Endodermal cell (in vitro differentiated cells): Measurements from ENCODE around the gene KCNG2. TPM values are rescaled to one million over a fixed set of nuclear protein-coding genes. Genes with fewer than 3 reads are reported as not detected.

Experiments
- DNase-seq: peaks from one replicate; pipeline ENCODE4 v3.0.0-alpha.2; 2017
- H3K27ac ChIP-seq: 2 replicates; pipeline ENCODE4 v1.5.1; 2013; ENCODE audit warnings: mild to moderate bottlenecking, low read depth, low read length, moderate library complexity
- H3K27me3 ChIP-seq: 2 replicates; pipeline ENCODE4 v1.6.1; 2013; ENCODE audit warnings: mild to moderate bottlenecking, low read length, moderate library complexity; ENCODE audit not compliant: insufficient read depth, control insufficient read depth, poor library complexity, severe bottlenecking
- H3K36me3 ChIP-seq: 2 replicates; pipeline ENCODE4 v1.7.0; 2013; ENCODE audit warnings: mild to moderate bottlenecking, low read length, moderate library complexity; ENCODE audit not compliant: control insufficient read depth, insufficient read depth
- H3K4me1 ChIP-seq: one replicate; pipeline ENCODE4 v1.7.0; 2013; ENCODE audit warnings: low read length; ENCODE audit not compliant: control insufficient read depth, insufficient read depth
- H3K4me3 ChIP-seq: 2 replicates; pipeline ENCODE4 v1.5.1; 2013; ENCODE audit warnings: mild to moderate bottlenecking, low read length, moderate library complexity
- H3K9ac ChIP-seq: 2 replicates; pipeline ENCODE4 v1.6.1; 2013; ENCODE audit warnings: mild to moderate bottlenecking, low read length, moderate library complexity; ENCODE audit not compliant: poor library complexity, severe bottlenecking; ENCODE audit errors: extremely low read depth
- H3K9me3 ChIP-seq: 2 replicates; pipeline ENCODE4 v1.6.1; 2013; ENCODE audit warnings: mild to moderate bottlenecking, low read length, moderate library complexity; ENCODE audit not compliant: control insufficient read depth
- H3K27ac Mint-ChIP-seq: 2 replicates; pipeline ENCODE4 v1.8.0; 2020; ENCODE audit warnings: mixed read lengths
- H3K27me3 Mint-ChIP-seq: 2 replicates; pipeline ENCODE4 v1.8.0; 2021; ENCODE audit warnings: mild to moderate bottlenecking, mixed read lengths; ENCODE audit not compliant: insufficient read depth
- H3K36me3 Mint-ChIP-seq: 2 replicates; pipeline ENCODE4 v1.8.0; 2020; ENCODE audit warnings: low read depth, mixed read lengths
- H3K4me1 Mint-ChIP-seq: 2 replicates; pipeline ENCODE4 v1.8.0; 2020; ENCODE audit warnings: mixed read lengths
- H3K4me3 Mint-ChIP-seq: 2 replicates; pipeline ENCODE4 v1.8.0; 2020; ENCODE audit warnings: mild to moderate bottlenecking, moderate library complexity, mixed read lengths
- H3K9me3 Mint-ChIP-seq: 2 replicates; pipeline ENCODE4 v1.8.0; 2020; ENCODE audit warnings: mild to moderate bottlenecking, mixed read lengths
- WGBS, 2 experiments: methylation state at CpG; one replicate each; pipeline versions ENCODE4 v1.1.5 to v1.1.7; 2013; ENCODE audit warnings: missing lambda C conversion rate in 2 of 2, mixed read lengths in 1 of 2; ENCODE audit not compliant: insufficient coverage in 1 of 2, insufficient read length in 1 of 2; 5-methylcytosine and 5-hydroxymethylcytosine counted together
- total RNA-seq, 2 donors: library from RNA; stranded (reverse); fragmentation: NEBNext Ultra II Directional in 1 of 2; extraction: Animal tissue kit (Norgen Biotek cat#: 25700) in 1 of 2; gene quantifications; 2 replicates in 1 of 2; 3 replicates in 1 of 2; pipeline ENCODE4 v1.2.1, GENCODE V29; 2021
- TF ChIP-seq, protein P1 (sequence below): fragments of 200-600 bp; sonication (generic); conservative IDR thresholded peaks from 2 replicates; pipeline ENCODE4 v1.5.0; 2021; ENCODE audit warnings: antibody characterized with exemption, mild to moderate bottlenecking

KCNG2 gene
- total RNA-seq, 2 donors from 2014 or later, result not detected

DNA sequence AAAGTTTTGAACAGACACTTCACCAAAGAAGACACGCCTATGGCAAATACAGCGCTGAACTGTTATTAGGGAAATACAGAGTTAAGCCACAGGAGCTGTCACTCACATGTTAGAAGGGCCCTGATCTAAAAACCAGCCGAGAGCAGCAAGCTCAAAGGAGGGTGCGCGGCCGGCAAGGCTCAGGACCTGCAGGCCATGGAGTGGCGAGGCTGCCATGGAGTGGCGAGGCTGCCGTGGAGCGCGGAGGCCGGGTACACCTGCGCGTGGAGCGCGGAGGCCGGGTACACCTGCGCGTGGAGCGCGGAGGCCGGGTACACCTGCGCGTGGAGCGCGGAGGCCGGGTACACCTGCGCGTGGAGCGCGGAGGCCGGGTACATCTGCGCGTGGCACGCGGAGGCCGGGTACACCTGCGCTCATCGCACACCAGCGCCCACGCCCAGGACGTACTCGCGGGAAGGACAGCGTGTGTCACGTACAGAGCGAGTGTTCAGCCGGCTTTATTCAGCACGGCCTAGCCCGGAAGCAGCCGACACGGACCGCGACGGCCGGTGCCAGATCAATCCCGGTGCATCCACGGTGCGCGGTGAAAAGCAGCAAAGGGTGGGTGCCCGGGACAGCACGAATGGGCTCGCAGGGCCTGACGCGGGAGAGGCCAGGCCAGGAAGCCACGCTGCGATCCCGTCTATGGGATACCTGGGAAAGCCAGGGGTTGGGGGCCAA lies 84.9 kb downstream of the KCNG2 start:
- H3K27me3 Mint-ChIP-seq, result no peaks in the 10 kb centered on the region
- H3K36me3 Mint-ChIP-seq, result no peaks in the 10 kb centered on the region
- Histone ChIP-seq H3K27ac (no peak overlapping the region), H3K4me3 (no peak overlapping the region), H3K4me1 (no peaks in the 10 kb centered on the region), H3K27me3 (no peaks in the 10 kb centered on the region), H3K36me3 (no peaks in the 10 kb centered on the region), H3K9ac (no peak overlapping the region), H3K9me3 (no peaks in the 10 kb centered on the region)
- peak; percentile 32 for DNase-seq
- H3K9me3 Mint-ChIP-seq, result no peaks in the 10 kb centered on the region
- H3K4me1 Mint-ChIP-seq, result no peaks in the 10 kb centered on the region
- H3K27ac Mint-ChIP-seq, result no peak overlapping the region
- TF ChIP-seq, protein P1, sequence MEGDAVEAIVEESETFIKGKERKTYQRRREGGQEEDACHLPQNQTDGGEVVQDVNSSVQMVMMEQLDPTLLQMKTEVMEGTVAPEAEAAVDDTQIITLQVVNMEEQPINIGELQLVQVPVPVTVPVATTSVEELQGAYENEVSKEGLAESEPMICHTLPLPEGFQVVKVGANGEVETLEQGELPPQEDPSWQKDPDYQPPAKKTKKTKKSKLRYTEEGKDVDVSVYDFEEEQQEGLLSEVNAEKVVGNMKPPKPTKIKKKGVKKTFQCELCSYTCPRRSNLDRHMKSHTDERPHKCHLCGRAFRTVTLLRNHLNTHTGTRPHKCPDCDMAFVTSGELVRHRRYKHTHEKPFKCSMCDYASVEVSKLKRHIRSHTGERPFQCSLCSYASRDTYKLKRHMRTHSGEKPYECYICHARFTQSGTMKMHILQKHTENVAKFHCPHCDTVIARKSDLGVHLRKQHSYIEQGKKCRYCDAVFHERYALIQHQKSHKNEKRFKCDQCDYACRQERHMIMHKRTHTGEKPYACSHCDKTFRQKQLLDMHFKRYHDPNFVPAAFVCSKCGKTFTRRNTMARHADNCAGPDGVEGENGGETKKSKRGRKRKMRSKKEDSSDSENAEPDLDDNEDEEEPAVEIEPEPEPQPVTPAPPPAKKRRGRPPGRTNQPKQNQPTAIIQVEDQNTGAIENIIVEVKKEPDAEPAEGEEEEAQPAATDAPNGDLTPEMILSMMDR, result no peak
- 95 to 97% methylated on average over 46 to 68 of the region's 68 CpGs for WGBS, 2 experiments
- no peak overlapping the region for H3K4me3 Mint-ChIP-seq

- TF ChIP-seq, protein P1, result no peak
- DNase-seq, result peak; percentile 33
- H3K27ac Mint-ChIP-seq, result no peak overlapping the region
- no peaks in the 10 kb centered on the region for H3K4me1 Mint-ChIP-seq
- H3K4me1 ChIP-seq, result no peaks in the 10 kb centered on the region
- no peak overlapping the region for H3K4me3 ChIP-seq
- no peaks in the 10 kb centered on the region for H3K27me3 ChIP-seq
- 91 to 94% methylated on average over 12 to 30 of the region's 31 CpGs for WGBS, 2 experiments
- no peak overlapping the region for H3K9ac ChIP-seq
- no peak overlapping the region for H3K27ac ChIP-seq
- H3K9me3 ChIP-seq, result peaks cover 2% of the 10 kb centered on the region
- H3K9me3 Mint-ChIP-seq, result peaks cover 3% of the 10 kb centered on the region
- no peaks in the 10 kb centered on the region for H3K36me3 ChIP-seq
- no peaks in the 10 kb centered on the region for H3K27me3 Mint-ChIP-seq
- no peak overlapping the region for H3K4me3 Mint-ChIP-seq
- no peaks in the 10 kb centered on the region for H3K36me3 Mint-ChIP-seq
These were observed 85.9 kb downstream of the KCNG2 start for GRCh38 chr18:79883461-79884293.

DNA sequence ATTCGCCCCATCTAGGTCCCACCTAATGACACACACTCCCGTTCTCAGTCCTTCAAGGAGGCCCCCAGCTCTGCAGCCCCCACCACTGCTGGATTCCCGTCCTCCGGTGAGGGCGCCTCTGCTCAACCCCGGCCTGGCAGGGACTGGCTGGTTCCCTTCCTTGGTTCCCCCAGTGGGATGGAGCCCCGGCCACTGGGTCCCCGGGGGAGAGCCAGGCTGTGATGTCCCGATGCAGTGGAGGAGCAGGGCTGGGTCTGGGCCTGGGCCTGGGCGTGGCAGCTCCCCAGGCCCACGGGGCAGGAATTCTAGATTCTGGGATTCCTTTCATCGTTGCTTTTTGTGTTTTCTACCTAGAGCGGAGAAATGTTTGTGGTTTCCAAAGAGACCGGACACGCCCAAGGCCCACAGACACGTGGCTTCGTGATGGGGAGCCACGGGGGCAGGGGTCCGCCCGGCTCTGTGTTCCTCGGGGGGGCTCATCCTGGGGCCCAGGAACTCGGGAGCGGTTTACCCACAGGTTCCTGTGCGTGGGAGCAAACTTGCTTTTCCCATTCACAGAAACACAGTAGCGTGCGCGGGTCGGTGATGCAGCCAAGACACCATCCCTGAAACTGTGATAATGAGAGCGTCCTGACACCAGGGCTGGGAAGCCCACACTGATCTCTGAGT lies 86.7 kb downstream of the KCNG2 start:
- Histone ChIP-seq H3K4me1 (no peaks in the 10 kb centered on the region), H3K9me3 (peaks cover 9% of the 10 kb centered on the region), H3K27me3 (no peaks in the 10 kb centered on the region), H3K9ac (no peak overlapping the region), H3K4me3 (no peak overlapping the region), H3K36me3 (no peaks in the 10 kb centered on the region), H3K27ac (no peak overlapping the region)
- DNase-seq, result no peak
- peaks cover 1% of the 10 kb centered on the region for H3K27me3 Mint-ChIP-seq
- no peaks in the 10 kb centered on the region for H3K36me3 Mint-ChIP-seq
- H3K4me3 Mint-ChIP-seq, result no peak overlapping the region
- peaks cover 10% of the 10 kb centered on the region for H3K9me3 Mint-ChIP-seq
- TF ChIP-seq, protein P1, result no peak
- H3K27ac Mint-ChIP-seq, result no peak overlapping the region
- 87 to 91% methylated on average over 15 to 29 of the region's 29 CpGs for whole genome bisulfite sequencing, 2 experiments
- H3K4me1 Mint-ChIP-seq, result no peaks in the 10 kb centered on the region
